GM06990 (cell line): ENCODE results near the gene DONSON.

Source experiments
- DNase-seq: peaks from one replicate; pipeline ENCODE4 v3.0.0-alpha.2; 2011; ENCODE audit not compliant: insufficient read length; ENCODE audit errors: extremely low read depth
- H3K27me3 ChIP-seq: replicated peaks from 2 replicates; pipeline ENCODE4 v1.6.0; 2011; ENCODE audit warnings: low read length; ENCODE audit not compliant: control insufficient read depth, insufficient read depth
- H3K36me3 ChIP-seq: 2 replicates; pipeline ENCODE4 v1.5.1; 2011; ENCODE audit warnings: low read length; ENCODE audit not compliant: control insufficient read depth, insufficient read depth
- H3K4me3 ChIP-seq: replicated peaks from 2 replicates; pipeline ENCODE4 v1.5.1; 2011; ENCODE audit warnings: low read depth, mild to moderate bottlenecking, control low read depth, low read length
- TF ChIP-seq, protein P1 (sequence below): IDR thresholded peaks from 2 replicates; pipeline ENCODE4 v1.5.1; 2011; ENCODE audit warnings: low read length, control low read depth, mild to moderate bottlenecking, inconsistent platforms; ENCODE audit not compliant: insufficient read depth, poor library complexity, severe bottlenecking

The DONSON gene

DNA sequence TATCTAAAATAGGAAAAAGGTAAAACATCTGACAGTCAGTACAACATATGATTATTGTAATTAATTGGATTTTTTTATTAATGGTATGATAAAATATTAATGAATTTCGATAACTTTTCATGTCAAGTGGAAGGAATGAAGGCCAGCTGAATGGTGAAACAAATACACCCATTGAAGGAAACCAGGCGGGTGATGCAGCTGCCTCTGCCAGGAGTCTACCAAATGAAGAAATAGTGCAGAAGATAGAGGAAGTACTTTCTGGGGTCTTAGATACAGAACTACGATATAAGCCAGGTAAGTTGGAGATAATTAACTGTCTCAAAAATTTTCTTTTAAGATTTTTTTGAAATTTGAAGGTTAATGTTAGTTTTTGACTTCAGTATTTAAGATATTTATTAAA lies 42.4 kb downstream of the DONSON start:
- TF ChIP-seq, protein P1, sequence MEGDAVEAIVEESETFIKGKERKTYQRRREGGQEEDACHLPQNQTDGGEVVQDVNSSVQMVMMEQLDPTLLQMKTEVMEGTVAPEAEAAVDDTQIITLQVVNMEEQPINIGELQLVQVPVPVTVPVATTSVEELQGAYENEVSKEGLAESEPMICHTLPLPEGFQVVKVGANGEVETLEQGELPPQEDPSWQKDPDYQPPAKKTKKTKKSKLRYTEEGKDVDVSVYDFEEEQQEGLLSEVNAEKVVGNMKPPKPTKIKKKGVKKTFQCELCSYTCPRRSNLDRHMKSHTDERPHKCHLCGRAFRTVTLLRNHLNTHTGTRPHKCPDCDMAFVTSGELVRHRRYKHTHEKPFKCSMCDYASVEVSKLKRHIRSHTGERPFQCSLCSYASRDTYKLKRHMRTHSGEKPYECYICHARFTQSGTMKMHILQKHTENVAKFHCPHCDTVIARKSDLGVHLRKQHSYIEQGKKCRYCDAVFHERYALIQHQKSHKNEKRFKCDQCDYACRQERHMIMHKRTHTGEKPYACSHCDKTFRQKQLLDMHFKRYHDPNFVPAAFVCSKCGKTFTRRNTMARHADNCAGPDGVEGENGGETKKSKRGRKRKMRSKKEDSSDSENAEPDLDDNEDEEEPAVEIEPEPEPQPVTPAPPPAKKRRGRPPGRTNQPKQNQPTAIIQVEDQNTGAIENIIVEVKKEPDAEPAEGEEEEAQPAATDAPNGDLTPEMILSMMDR = no peak

DNA sequence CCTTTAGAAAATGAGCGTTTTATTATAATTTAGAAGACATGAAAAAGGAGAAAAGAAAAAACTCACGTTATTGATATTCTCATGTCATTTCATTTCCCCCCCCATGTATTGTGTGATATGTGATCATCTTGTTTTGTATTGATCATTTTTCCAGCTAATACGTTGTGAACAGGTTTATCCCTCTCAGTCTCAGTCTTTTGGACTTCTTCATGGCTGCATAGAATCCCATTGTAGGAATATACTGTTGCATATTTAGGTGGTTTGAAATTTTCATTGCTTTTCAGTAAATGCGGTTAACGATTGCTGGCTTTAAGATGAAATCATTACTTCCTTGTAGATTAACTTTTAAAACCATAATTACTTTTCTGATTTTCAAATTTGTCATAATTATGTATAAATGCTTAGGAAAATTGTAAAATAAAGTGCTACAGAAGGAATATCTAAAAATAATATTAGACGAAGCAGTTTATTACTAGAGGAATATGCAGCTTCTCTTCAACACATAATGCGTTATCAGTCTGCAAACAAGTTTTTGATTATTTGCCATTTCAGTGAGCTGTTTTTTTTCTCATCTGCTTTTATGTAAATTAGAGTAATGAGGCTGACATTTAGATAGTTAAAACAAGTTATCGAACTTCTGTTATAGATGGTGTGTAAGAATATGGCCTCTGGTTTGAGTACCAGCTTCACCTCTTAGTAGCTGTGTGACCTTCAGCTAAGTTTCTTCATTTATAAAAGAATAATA lies 43.9 kb downstream of the DONSON start:
- no peak for DNase-seq
- H3K36me3 ChIP-seq = peaks cover 2% of the 10 kb centered on the region; the same call in 1 of the 2 replicates
- no peaks in the 10 kb centered on the region for H3K27me3 ChIP-seq
- peak overlapping the region; percentile 88 for H3K4me3 ChIP-seq
- TF ChIP-seq, protein P1 = no peak

More for the DNA sequence above, 42.4 kb downstream of the DONSON start:
- peaks cover 16% of the 10 kb centered on the region for H3K36me3 ChIP-seq
- DNase-seq = no peak
- H3K27me3 ChIP-seq = no peaks in the 10 kb centered on the region
- H3K4me3 ChIP-seq = no peak overlapping the region

DNA sequence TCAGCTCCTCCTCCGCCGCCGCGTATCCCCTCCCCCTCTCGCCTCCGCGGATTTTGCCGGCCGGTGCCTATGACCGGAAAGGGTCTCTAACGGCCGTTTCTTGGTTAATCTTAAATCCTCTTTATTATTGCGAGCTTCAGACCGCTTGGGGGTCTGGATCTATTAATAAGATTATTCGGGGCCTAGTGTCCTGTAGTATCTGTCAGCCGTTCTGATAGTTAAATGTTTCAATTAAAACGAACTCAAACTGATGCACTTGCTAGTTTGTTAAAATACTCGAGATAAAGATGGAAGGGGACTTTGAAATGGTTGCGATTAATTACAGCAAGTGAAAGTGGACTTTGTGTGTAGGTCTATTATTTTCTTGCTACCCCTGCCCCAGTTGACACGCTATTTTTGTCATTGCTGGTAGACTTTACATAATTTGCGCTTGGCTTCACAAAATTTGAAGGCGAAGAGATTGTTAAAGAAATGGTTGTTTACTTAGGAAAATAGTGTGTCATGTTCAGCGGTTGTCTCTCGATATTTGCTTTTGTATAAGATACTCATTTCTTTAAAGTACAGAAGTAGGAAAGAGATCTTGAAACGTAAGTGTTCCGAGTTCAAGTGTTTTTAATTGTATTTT lies 44.9 kb downstream of the DONSON start:
- TF ChIP-seq, protein P1 = no peak
- Histone ChIP-seq H3K27me3 (no peaks in the 10 kb centered on the region), H3K36me3 (peaks cover 3% of the 10 kb centered on the region; the same call in 1 of the 2 replicates), H3K4me3 (peak overlapping the region; percentile 88)
- peak; percentile 83 for DNase-seq

DNA sequence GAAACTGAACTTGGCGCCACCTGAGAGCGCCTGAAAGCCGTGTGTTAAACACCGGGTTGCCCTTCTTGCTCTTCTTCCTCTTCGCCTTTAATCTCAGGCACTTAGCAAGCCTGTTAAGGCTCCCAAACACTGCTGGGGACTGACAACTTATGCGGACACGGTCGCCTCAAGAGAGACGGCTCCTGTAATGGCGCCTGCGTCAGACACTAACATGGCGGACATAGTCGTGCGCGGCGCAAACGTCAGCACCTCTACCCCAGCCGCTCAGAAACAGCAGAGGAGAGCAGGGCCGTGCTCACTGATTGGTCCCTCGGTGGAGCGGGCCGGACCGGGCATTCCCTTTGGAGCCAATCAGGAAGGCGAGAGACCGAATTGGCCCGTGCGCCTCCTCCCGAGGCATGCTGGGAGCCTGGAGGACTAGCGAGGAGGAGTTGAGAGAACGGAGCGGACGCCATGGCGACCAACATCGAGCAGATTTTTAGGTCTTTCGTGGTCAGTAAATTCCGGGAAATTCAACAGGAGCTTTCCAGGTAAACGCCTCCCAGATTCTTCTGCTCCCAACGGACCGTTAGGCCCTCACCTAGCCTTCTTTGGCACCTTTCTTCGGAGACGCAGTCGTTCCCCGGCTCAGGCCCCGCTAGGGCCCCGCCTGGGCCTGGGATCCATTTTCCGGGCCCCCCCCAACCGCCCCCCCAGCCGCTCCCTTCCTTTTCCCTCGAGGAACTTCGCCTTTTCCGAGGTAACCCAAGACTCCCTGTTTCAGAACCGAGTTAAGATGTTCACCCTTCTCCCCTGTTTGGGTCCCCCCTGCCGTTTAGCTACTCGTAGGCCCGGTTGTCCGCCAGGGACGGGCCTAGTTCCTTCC lies 45.6 kb downstream of the DONSON start, which contains the start of gene SON:
TSS of gene SON (plus strand) at position 399 of the 865 bp plus-strand sequence. CDS start at position 454, 55 bp downstream.
- Histone ChIP-seq H3K36me3 (peaks cover 3% of the 10 kb centered on the region; the same call in 1 of the 2 replicates), H3K4me3 (peak within 1 kb of the TSS; percentile 88), H3K27me3 (no peaks in the 10 kb centered on the region)
- DNase-seq = peak; percentile 97
- TF ChIP-seq, protein P1 = no peak

DNA sequence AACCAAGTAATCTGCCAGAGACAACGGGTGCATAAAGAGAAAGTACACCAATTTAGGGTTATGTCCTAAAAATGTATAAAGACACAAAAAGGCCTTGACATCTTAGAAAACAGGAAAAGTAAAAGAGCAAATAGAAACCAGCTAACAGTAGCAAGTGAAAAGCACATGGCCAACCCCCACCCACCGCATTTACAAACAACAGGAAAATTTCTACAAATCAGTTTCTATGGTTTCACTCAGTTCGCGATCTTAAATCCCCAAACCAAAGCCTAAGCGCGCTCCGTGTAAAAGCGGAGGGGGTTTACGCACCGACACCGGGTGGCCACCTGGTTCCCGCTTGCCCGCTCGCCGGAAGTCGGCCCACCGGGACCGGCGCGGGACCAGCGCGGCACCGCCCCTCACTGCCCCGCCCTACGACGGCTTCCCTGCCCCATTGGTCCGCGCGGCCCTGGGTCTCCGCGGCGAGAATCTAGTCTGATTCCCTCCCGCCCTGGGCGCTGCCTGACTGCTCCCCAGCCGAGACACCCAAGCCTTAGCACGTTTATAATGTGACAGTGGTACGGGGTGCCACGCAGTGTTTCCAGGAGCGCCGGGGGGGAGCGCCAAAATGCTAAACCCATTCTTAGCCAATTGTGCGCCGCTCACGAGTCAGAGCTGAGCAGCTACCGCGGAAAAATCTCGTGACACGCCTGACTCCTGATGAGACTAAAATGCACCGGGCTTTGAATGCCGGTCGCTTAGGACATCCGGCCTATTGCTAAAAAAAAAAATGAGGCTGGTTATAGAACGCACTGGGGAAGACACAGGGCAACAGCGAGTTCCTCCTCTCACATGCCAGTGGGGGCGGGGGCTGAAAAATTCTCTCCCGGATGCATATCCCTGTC lies 46.5 kb downstream of the DONSON start, which contains the start of gene GART:
TSS of gene GART (minus strand) at position 362 of the 884 bp plus-strand sequence. CDS start 2,802 bp downstream, outside the sequence.
- peak; percentile 93 for DNase-seq
- H3K27me3 ChIP-seq = no peaks in the 10 kb centered on the region
- peak within 1 kb of the TSS; percentile 88 for H3K4me3 ChIP-seq
- peaks cover 5% of the 10 kb centered on the region for H3K36me3 ChIP-seq
- TF ChIP-seq, protein P1 = no peak
